ENCODE data around the gene NFATC2IP. TPM values are rescaled to one million over a fixed set of nuclear protein-coding genes. Genes with fewer than 3 reads are reported as not detected.

NFATC2IP gene
- total and polyA plus RNA-seq, 2 of the 13 experiments (the other 11 are each of a cell fraction or from before 2014, with no cell fraction given): 32.1 to 48.5 TPM

DNA sequence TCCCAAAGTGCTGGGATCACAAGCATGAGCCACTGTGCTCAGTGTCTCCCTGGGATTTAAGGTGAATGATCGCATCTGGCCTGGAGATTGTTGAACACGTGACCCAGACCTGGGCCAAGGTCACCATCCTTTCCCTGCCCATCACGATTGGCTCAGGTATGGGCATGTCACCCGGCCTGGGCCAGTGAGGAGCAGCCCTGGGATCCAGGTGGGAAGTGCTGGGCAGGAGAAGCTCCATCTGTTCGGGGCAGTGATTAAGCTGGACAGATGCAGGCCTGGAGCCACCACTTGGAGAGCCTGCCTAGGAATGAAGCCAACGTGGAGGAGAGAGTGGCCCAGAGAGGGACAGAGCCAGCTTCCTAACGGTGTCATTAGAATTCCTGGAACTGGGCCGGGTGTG is 41.0 kb downstream of the NFATC2IP start (continued):
- TF ChIP-seq, protein P1, sequence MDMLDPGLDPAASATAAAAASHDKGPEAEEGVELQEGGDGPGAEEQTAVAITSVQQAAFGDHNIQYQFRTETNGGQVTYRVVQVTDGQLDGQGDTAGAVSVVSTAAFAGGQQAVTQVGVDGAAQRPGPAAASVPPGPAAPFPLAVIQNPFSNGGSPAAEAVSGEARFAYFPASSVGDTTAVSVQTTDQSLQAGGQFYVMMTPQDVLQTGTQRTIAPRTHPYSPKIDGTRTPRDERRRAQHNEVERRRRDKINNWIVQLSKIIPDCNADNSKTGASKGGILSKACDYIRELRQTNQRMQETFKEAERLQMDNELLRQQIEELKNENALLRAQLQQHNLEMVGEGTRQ (IDR thresholded peaks at IDR 0.05; ENCODE audit: low read depth, low read length): peak; percentile 37
- TF ChIP-seq, protein P1 (CRISPR knock-in tag; IDR thresholded peaks at IDR 0.05; ENCODE audit: borderline replicate concordance): peak; percentile 30; the same call in 1 of the 2 replicates
- TF ChIP-seq ZNF33A (CRISPR knock-in tag; IDR thresholded peaks at IDR 0.05; ENCODE audit: borderline replicate concordance): no peak
- no peak for TF ChIP-seq MAF1 (CRISPR knock-in tag; IDR thresholded peaks at IDR 0.05; ENCODE audit: borderline replicate concordance)
- no peak for TF ChIP-seq KLF11 (CRISPR knock-in tag; IDR thresholded peaks at IDR 0.05)
- TF ChIP-seq, protein P2, sequence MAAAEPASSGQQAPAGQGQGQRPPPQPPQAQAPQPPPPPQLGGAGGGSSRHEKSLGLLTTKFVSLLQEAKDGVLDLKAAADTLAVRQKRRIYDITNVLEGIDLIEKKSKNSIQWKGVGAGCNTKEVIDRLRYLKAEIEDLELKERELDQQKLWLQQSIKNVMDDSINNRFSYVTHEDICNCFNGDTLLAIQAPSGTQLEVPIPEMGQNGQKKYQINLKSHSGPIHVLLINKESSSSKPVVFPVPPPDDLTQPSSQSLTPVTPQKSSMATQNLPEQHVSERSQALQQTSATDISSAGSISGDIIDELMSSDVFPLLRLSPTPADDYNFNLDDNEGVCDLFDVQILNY (CRISPR knock-in tag; conservative IDR thresholded peaks at IDR 0.05): no peak
- TF ChIP-seq, protein P3, sequence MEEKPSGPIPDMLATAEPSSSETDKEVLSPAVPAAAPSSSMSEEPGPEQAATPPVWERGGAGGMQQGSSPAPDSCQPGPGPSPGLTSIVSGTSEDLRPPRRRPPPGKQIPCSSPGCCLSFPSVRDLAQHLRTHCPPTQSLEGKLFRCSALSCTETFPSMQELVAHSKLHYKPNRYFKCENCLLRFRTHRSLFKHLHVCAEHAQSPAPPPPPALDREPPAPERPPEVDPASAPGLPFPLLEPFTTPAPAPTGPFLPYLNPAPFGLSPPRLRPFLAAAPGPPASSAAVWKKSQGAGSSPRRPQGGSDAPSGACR (CRISPR knock-in tag; IDR thresholded peaks at IDR 0.05): no peak
- TF ChIP-seq POLR2AphosphoS2 (IDR thresholded peaks at IDR 0.05; ENCODE audit: low read depth, low read length): no peak
- TF ChIP-seq ZNF530 (CRISPR knock-in tag; IDR thresholded peaks at IDR 0.05; ENCODE audit: low read depth): no peak
- TF ChIP-seq ATF7 (IDR thresholded peaks at IDR 0.05): no peak
- no peak for TF ChIP-seq ATF7 (CRISPR knock-in tag; IDR thresholded peaks at IDR 0.05)
- no peak for TF ChIP-seq KDM6A (CRISPR knock-in tag; IDR thresholded peaks at IDR 0.05; ENCODE audit: low read depth)
- TF ChIP-seq CAMTA2 (CRISPR knock-in tag; IDR thresholded peaks at IDR 0.05; ENCODE audit: borderline replicate concordance): no peak
- no peak for TF ChIP-seq ZNF577 (CRISPR knock-in tag; IDR thresholded peaks at IDR 0.05; ENCODE audit: borderline replicate concordance, low read depth)
- no peak for TF ChIP-seq RORA (CRISPR knock-in tag; IDR thresholded peaks at IDR 0.05)
- TF ChIP-seq CBX1 (IDR thresholded peaks at IDR 0.05; ENCODE audit: low read depth): no peak
- TF ChIP-seq SP2 (CRISPR knock-in tag; IDR thresholded peaks at IDR 0.05): peak; percentile 24; the same call in 1 of the 2 replicates
- TF ChIP-seq NFE2L1 (CRISPR knock-in tag; IDR thresholded peaks at IDR 0.05; ENCODE audit: borderline replicate concordance): no peak
- TF ChIP-seq TBX3 (IDR thresholded peaks at IDR 0.05; ENCODE audit: borderline replicate concordance): no peak
- TF ChIP-seq ATF1 (CRISPR knock-in tag; IDR thresholded peaks at IDR 0.05): no peak
- no peak for TF ChIP-seq MBNL3 (CRISPR knock-in tag; conservative IDR thresholded peaks at IDR 0.05)
- TF ChIP-seq, protein P4, sequence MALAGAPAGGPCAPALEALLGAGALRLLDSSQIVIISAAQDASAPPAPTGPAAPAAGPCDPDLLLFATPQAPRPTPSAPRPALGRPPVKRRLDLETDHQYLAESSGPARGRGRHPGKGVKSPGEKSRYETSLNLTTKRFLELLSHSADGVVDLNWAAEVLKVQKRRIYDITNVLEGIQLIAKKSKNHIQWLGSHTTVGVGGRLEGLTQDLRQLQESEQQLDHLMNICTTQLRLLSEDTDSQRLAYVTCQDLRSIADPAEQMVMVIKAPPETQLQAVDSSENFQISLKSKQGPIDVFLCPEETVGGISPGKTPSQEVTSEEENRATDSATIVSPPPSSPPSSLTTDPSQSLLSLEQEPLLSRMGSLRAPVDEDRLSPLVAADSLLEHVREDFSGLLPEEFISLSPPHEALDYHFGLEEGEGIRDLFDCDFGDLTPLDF (CRISPR knock-in tag; IDR thresholded peaks at IDR 0.05): no peak
- TF ChIP-seq, protein P5, sequence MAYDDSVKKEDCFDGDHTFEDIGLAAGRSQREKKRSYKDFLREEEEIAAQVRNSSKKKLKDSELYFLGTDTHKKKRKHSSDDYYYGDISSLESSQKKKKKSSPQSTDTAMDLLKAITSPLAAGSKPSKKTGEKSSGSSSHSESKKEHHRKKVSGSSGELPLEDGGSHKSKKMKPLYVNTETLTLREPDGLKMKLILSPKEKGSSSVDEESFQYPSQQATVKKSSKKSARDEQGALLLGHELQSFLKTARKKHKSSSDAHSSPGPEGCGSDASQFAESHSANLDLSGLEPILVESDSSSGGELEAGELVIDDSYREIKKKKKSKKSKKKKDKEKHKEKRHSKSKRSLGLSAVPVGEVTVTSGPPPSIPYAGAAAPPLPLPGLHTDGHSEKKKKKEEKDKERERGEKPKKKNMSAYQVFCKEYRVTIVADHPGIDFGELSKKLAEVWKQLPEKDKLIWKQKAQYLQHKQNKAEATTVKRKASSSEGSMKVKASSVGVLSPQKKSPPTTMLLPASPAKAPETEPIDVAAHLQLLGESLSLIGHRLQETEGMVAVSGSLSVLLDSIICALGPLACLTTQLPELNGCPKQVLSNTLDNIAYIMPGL (CRISPR knock-in tag; IDR thresholded peaks at IDR 0.05; ENCODE audit: borderline replicate concordance in 1 of 2, low read depth in 1 of 2): no peak

Data from HepG2 (cell line).